GM23338 (cell line): Measurements from ENCODE around the gene MSH3. TPM values are rescaled to one million over a fixed set of nuclear protein-coding genes. Genes with fewer than 3 reads are reported as not detected.

Experiments used
- ATAC-seq: fragments of 200-7000 bp; cut with Tn5 transposase; 3 replicates; pipeline ENCODE4 v1.9.1; 2020
- DNase-seq: peaks from one replicate; pipeline ENCODE4 v3.0.0-alpha.2; 2015; ENCODE audit warnings: low spot score
- H2AFZ ChIP-seq: fragments of 200-600 bp; sonication (generic); 2 replicates; pipeline ENCODE4 v1.8.0; 2016; ENCODE audit warnings: antibody characterized with exemption, mild to moderate bottlenecking, moderate library complexity
- H3F3A ChIP-seq: fragments of 200-600 bp; sonication (generic); replicated peaks from 2 replicates; pipeline ENCODE4 v1.8.0; 2017; ENCODE audit warnings: antibody characterized with exemption, mixed run types, low read depth
- H3K27ac ChIP-seq: fragments of 200-600 bp; sonication (generic); 2 replicates; pipeline ENCODE4 v1.6.1; 2016; ENCODE audit warnings: low read depth
- H3K27me3 ChIP-seq: fragments of 200-600 bp; sonication (generic); 2 replicates; pipeline ENCODE4 v1.8.0; 2016; ENCODE audit warnings: mild to moderate bottlenecking, mixed run types, moderate library complexity; ENCODE audit not compliant: insufficient read depth
- H3K36me3 ChIP-seq: fragments of 200-600 bp; sonication (generic); 2 replicates; pipeline ENCODE4 v1.8.0; 2016; ENCODE audit warnings: mild to moderate bottlenecking; ENCODE audit not compliant: insufficient read depth
- H3K4me1 ChIP-seq: fragments of 200-600 bp; sonication (generic); 2 replicates; pipeline ENCODE4 v1.8.0; 2016; ENCODE audit warnings: mild to moderate bottlenecking, moderate library complexity; ENCODE audit not compliant: insufficient read depth
- H3K4me2 ChIP-seq: fragments of 200-600 bp; sonication (generic); 2 replicates; pipeline ENCODE4 v1.7.1; 2017; ENCODE audit warnings: mixed run types
- H3K4me3 ChIP-seq: fragments of 200-600 bp; sonication (generic); 2 replicates; pipeline ENCODE4 v1.6.1; 2016; ENCODE audit warnings: mixed run types
- H3K79me2 ChIP-seq: fragments of 200-600 bp; sonication (generic); replicated peaks from 2 replicates; pipeline ENCODE4 v1.8.0; 2017; ENCODE audit warnings: mild to moderate bottlenecking; ENCODE audit not compliant: insufficient read depth
- H3K9me2 ChIP-seq: fragments of 200-600 bp; sonication (generic); 2 replicates; pipeline ENCODE4 v1.8.0; 2017; ENCODE audit not compliant: insufficient read depth
- H4K20me1 ChIP-seq: fragments of 200-600 bp; sonication (generic); replicated peaks from 2 replicates; pipeline ENCODE4 v1.8.0; 2017; ENCODE audit warnings: mild to moderate bottlenecking; ENCODE audit not compliant: insufficient read depth
- H3K27ac Mint-ChIP-seq: 2 replicates; pipeline ENCODE4 v1.8.0; 2020; ENCODE audit warnings: inconsistent platforms, mild to moderate bottlenecking, moderate library complexity, mixed read lengths
- H3K27me3 Mint-ChIP-seq: 3 replicates; pipeline ENCODE4 v1.8.0; 2022; ENCODE audit warnings: low read depth, mild to moderate bottlenecking, moderate library complexity, mixed read lengths, inconsistent platforms; ENCODE audit not compliant: insufficient read depth, poor library complexity
- H3K36me3 Mint-ChIP-seq: 3 replicates; pipeline ENCODE4 v1.8.0; 2021; ENCODE audit warnings: low read depth, mild to moderate bottlenecking, inconsistent platforms, moderate library complexity, mixed read lengths
- H3K4me1 Mint-ChIP-seq: 3 replicates; pipeline ENCODE4 v1.8.0; 2020; ENCODE audit warnings: mild to moderate bottlenecking, inconsistent platforms, mixed read lengths
- H3K4me3 Mint-ChIP-seq: 3 replicates; pipeline ENCODE4 v1.8.0; 2021; ENCODE audit warnings: moderate library complexity, mild to moderate bottlenecking, inconsistent platforms, mixed read lengths
- H3K9me3 Mint-ChIP-seq: 3 replicates; pipeline ENCODE4 v1.8.0; 2020; ENCODE audit warnings: moderate library complexity, mild to moderate bottlenecking, inconsistent platforms, mixed read lengths
- CTCF ChIP-seq, 2 experiments: fragments of 200-600 bp in 1 of 2; sonication (generic) in 1 of 2; conservative IDR thresholded peaks; 2 replicates each; pipeline versions ENCODE4 v1.5.1 to v1.6.1; 2016 to 2017; ENCODE audit warnings: antibody characterized with exemption in 2 of 2, low read depth in 2 of 2, mild to moderate bottlenecking in 2 of 2, moderate library complexity in 1 of 2
- ETS1 ChIP-seq: IDR thresholded peaks from 2 replicates; pipeline ENCODE4 v1.6.1; 2016; ENCODE audit warnings: antibody characterized with exemption
- EZH2 ChIP-seq: fragments of 200-600 bp; sonication (generic); IDR thresholded peaks from one replicate; pipeline ENCODE4 v1.8.0; 2017; ENCODE audit warnings: antibody characterized with exemption, mild to moderate bottlenecking, low read depth; ENCODE audit not compliant: unreplicated experiment
- EZH2phosphoT487 ChIP-seq: fragments of 200-600 bp; sonication (generic); IDR thresholded peaks from one replicate; pipeline ENCODE4 v1.8.1; 2018; ENCODE audit warnings: antibody characterized with exemption; ENCODE audit not compliant: unreplicated experiment
- NANOG ChIP-seq: IDR thresholded peaks from 2 replicates; pipeline ENCODE4 v1.6.1; 2016; ENCODE audit warnings: antibody characterized with exemption, borderline replicate concordance
- STAT1 ChIP-seq: IDR thresholded peaks from one replicate; pipeline ENCODE4 v1.6.1; 2016; ENCODE audit warnings: antibody characterized with exemption; ENCODE audit not compliant: unreplicated experiment
- ZNF331 ChIP-seq: fragments of 250-450 bp; sonication (Bioruptor Pico); IDR thresholded peaks from 2 replicates; pipeline ENCODE4 v1.5.0; 2020; ENCODE audit warnings: low read depth, mild to moderate bottlenecking, moderate library complexity
- ZNF462 ChIP-seq: fragments of 250-450 bp; sonication (Bioruptor Pico); IDR thresholded peaks from 2 replicates; pipeline ENCODE4 v1.5.0; 2020; ENCODE audit warnings: mild to moderate bottlenecking, moderate library complexity
- polyA plus RNA-seq: library from polyadenylated mRNA; unstranded; fragments of >200 nt; fragmentation: Nextera tagmentation; extraction: Ambion mirVana; gene quantifications from 2 replicates; pipeline ENCODE4 v1.2.1, GENCODE V29; 2016
- total RNA-seq: library from RNA; depleted of rRNA; stranded (reverse); fragments of >200 nt; shearing (Covaris generic); gene quantifications from 2 replicates; pipeline ENCODE4 v1.2.3, GENCODE V29; 2014

MSH3 gene
- total and polyA plus RNA-seq, 2 experiments from 2014 or later, result 13.3 to 16.6 TPM

GRCh38 chr5:80761966-80762365 is 107.5 kb downstream of the MSH3 start:
- Histone ChIP-seq H3K27me3 (no peaks in the 10 kb centered on the region), H3K27ac (no peak overlapping the region), H3K4me1 (peaks cover 9% of the 10 kb centered on the region; the same call in 1 of the 2 replicates), H3F3A (no peaks in the 10 kb centered on the region), H3K9me2 (no peaks in the 10 kb centered on the region), H3K36me3 (no peaks in the 10 kb centered on the region), H4K20me1 (no peaks in the 10 kb centered on the region; the same call in 1 of the 2 replicates), H2AFZ (no peak overlapping the region), H3K4me3 (no peak overlapping the region), H3K4me2 (no peak overlapping the region), H3K79me2 (no peaks in the 10 kb centered on the region)
- Mint-ChIP-seq H3K27ac (no peak overlapping the region), H3K27me3 (no peaks in the 10 kb centered on the region), H3K36me3 (no peaks in the 10 kb centered on the region; the same call in 2 of the 3 replicates), H3K4me3 (no peak overlapping the region), H3K4me1 (peaks cover 11% of the 10 kb centered on the region), H3K9me3 (no peaks in the 10 kb centered on the region)
- TF ChIP-seq STAT1 (no peak), ETS1 (no peak), ZNF462 (CRISPR knock-in tag) (no peak), EZH2phosphoT487 (no peak), EZH2 (no peak), NANOG (no peak), CTCF (conservative IDR thresholded peaks at IDR 0.05; ENCODE audit: low read depth in 2 of 2) (no peak), ZNF331 (no peak)
- no peak for DNase-seq
- no peak for ATAC-seq
